GM12873 (cell line): ENCODE results near the gene SRPRA.

Experiments used
- CTCF ChIP-seq: IDR thresholded peaks from 2 replicates; pipeline ENCODE4 v1.5.1; 2012; ENCODE audit warnings: low read depth, mild to moderate bottlenecking, moderate library complexity, low read length, control low read depth; ENCODE audit not compliant: insufficient read depth; ENCODE audit errors: missing control alignments

Gene SRPRA

GRCh38 chr11:126214441-126214840 is 54.3 kb downstream of the SRPRA start:
- no peak for TF ChIP-seq CTCF
